Left ventricle myocardium inferior (tissue), 1 donor: ENCODE measurements around the gene SEPTIN10. TPM values are rescaled to one million over a fixed set of nuclear protein-coding genes. Genes with fewer than 3 reads are reported as not detected.

Source experiments
- DNase-seq: peaks from one replicate; pipeline ENCODE4 v3.0.0-alpha.2; 2020
- H3K27ac ChIP-seq: fragments of 200-600 bp; replicated peaks from 2 replicates; pipeline ENCODE4 v1.8.0; 2021
- H3K27me3 ChIP-seq: fragments of 200-600 bp; 2 replicates; pipeline ENCODE4 v1.8.0; 2021; ENCODE audit warnings: low read depth
- H3K36me3 ChIP-seq: fragments of 200-600 bp; 2 replicates; pipeline ENCODE4 v1.8.0; 2021
- H3K4me1 ChIP-seq: fragments of 200-600 bp; 2 replicates; pipeline ENCODE4 v1.8.0; 2021
- H3K4me3 ChIP-seq: fragments of 200-600 bp; 2 replicates; pipeline ENCODE4 v1.8.0; 2021; ENCODE audit warnings: mild to moderate bottlenecking, moderate library complexity
- H3K9me3 ChIP-seq: fragments of 200-600 bp; replicated peaks from 2 replicates; pipeline ENCODE4 v1.8.0; 2021
- intact Hi-C: fragments of 100-400 bp; cut with micrococcal nuclease; formaldehyde crosslinking; loops from one replicate; pipeline ENCODE4 v1.11.0; 2022
- total RNA-seq: library from RNA; stranded (reverse); fragmentation: NEBNext Ultra II Directional; extraction: Animal tissue kit (Norgen Biotek cat#: 25700); gene quantifications from one replicate; pipeline ENCODE4 v1.2.1, GENCODE V29; 2021
- TF ChIP-seq, protein P1 (sequence below): fragments of 200-600 bp; IDR thresholded peaks from 2 replicates; pipeline ENCODE4 v1.8.0; 2021; ENCODE audit warnings: antibody characterized with exemption, mild to moderate bottlenecking, borderline replicate concordance
- donor health status: DM: no; HTN: yes; CAD: no; lungs with severe emphysema.

Gene SEPTIN10
- total RNA-seq, 1 donor from 2014 or later = 55.4 TPM

GRCh38 chr2:109619032-109619615 is 5.4 kb upstream of the SEPTIN10 start:
- H3K4me3 ChIP-seq = no peak overlapping the region
- no peak overlapping the region for H3K27ac ChIP-seq
- intact Hi-C loops = loop anchor here (10.0 kb wide), 1 partner anchor 74 kb away; no protein-coding TSS in a partner anchor
- no peaks in the 10 kb centered on the region for H3K36me3 ChIP-seq
- TF ChIP-seq, protein P1, sequence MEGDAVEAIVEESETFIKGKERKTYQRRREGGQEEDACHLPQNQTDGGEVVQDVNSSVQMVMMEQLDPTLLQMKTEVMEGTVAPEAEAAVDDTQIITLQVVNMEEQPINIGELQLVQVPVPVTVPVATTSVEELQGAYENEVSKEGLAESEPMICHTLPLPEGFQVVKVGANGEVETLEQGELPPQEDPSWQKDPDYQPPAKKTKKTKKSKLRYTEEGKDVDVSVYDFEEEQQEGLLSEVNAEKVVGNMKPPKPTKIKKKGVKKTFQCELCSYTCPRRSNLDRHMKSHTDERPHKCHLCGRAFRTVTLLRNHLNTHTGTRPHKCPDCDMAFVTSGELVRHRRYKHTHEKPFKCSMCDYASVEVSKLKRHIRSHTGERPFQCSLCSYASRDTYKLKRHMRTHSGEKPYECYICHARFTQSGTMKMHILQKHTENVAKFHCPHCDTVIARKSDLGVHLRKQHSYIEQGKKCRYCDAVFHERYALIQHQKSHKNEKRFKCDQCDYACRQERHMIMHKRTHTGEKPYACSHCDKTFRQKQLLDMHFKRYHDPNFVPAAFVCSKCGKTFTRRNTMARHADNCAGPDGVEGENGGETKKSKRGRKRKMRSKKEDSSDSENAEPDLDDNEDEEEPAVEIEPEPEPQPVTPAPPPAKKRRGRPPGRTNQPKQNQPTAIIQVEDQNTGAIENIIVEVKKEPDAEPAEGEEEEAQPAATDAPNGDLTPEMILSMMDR = no peak
- peaks cover 28% of the 10 kb centered on the region for H3K4me1 ChIP-seq
- DNase-seq = no peak
- no peaks in the 10 kb centered on the region for H3K9me3 ChIP-seq
- H3K27me3 ChIP-seq = no peaks in the 10 kb centered on the region

- H3K4me3 ChIP-seq = no peak overlapping the region
- H3K27ac ChIP-seq = no peak overlapping the region
- H3K36me3 ChIP-seq = no peaks in the 10 kb centered on the region
- DNase-seq = no peak
- H3K4me1 ChIP-seq = peaks cover 49% of the 10 kb centered on the region
- intact Hi-C loops = loop anchor here (10.0 kb wide), 1 partner anchor 71 kb away; no protein-coding TSS in a partner anchor
- TF ChIP-seq, protein P1 = no peak
- no peaks in the 10 kb centered on the region for H3K9me3 ChIP-seq
- H3K27me3 ChIP-seq = no peaks in the 10 kb centered on the region
These were observed 2.4 kb upstream of the SEPTIN10 start for GRCh38 chr2:109616184-109616583.

- H3K27me3 ChIP-seq = no peaks in the 10 kb centered on the region
- no peak overlapping the region for H3K27ac ChIP-seq
- peak overlapping the region; percentile 82 for H3K4me3 ChIP-seq
- no peaks in the 10 kb centered on the region for H3K9me3 ChIP-seq
- DNase-seq = no peak
- intact Hi-C loops = loop anchor here (10.0 kb wide), 1 partner anchor 71 kb away; no protein-coding TSS in a partner anchor
- peaks cover 51% of the 10 kb centered on the region for H3K4me1 ChIP-seq
- TF ChIP-seq, protein P1 = no peak
- no peaks in the 10 kb centered on the region for H3K36me3 ChIP-seq
These were observed 1.9 kb upstream of the SEPTIN10 start for GRCh38 chr2:109615637-109616144.

DNA sequence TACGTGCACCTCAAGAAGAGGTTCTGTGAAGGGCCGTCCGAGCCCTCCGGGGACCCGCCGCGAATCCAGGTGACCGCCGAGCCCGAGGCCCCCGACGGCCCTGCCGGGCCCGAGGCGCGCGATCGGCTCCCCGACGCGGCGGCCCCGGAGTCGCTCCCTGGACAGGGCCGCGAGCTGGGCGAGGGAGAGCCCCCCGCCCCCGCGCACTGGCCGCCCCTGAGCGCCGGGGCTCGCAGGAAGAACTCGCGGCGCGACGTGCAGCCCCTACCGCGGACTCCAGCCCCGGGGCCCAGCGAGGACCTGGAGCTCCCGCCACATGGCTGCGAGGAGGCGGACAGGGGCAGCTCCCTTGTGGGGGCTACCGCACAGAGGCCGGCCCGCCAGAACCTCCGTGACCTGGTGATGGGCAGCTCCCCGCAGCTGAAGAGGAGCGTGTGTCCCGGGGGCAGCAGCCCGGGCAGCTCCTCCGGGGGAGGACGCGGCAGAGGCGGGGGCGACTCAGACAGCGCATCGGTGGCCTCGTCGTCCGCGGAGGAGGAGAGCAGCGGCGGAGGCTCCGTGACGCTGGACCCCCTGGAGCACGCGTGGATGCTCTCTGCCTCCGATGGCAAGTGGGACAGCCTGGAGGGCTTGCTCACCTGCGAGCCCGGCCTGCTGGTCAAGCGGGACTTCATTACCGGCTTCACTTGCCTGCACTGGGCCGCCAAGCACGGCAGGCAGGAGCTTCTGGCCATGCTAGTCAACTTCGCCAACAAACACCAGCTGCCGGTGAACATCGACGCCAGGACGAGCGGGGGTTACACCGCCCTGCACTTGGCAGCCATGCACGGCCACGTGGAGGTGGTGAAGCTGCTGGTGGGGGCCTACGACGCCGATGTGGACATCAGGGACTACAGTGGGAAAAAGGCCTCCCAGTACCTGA is 1.2 kb upstream of the SEPTIN10 start:
- TF ChIP-seq, protein P1 = no peak
- H3K36me3 ChIP-seq = no peaks in the 10 kb centered on the region
- DNase-seq = peak; percentile 20
- H3K27me3 ChIP-seq = no peaks in the 10 kb centered on the region
- H3K4me1 ChIP-seq = peaks cover 53% of the 10 kb centered on the region
- peak overlapping the region; percentile 82 for H3K4me3 ChIP-seq
- H3K27ac ChIP-seq = peak overlapping the region; percentile 98
- no peaks in the 10 kb centered on the region for H3K9me3 ChIP-seq
- intact Hi-C loops = loop anchor here (10.0 kb wide), 1 partner anchor 70 kb away; no protein-coding TSS in a partner anchor

GRCh38 chr2:109613081-109613921 is 465 bp downstream of the SEPTIN10 start:
- TF ChIP-seq, protein P1 = no peak
- no peaks in the 10 kb centered on the region for H3K27me3 ChIP-seq

More at GRCh38 chr2:109613081-109613921, 465 bp downstream of the SEPTIN10 start:
- Histone ChIP-seq H3K4me1 (peaks cover 70% of the 10 kb centered on the region), H3K4me3 (peak overlapping the region; percentile 82), H3K27ac (peak overlapping the region; percentile 98), H3K36me3 (no peaks in the 10 kb centered on the region), H3K9me3 (no peaks in the 10 kb centered on the region)
- DNase-seq = peak; percentile 74
- intact Hi-C loops = loop anchor here (10.0 kb wide), 1 partner anchor 68 kb away; no protein-coding TSS in a partner anchor
